Measurements from ENCODE around the gene SHBG. TPM values are rescaled to one million over a fixed set of nuclear protein-coding genes. Genes with fewer than 3 reads are reported as not detected.

The SHBG gene
- total and polyA plus RNA-seq, 2 of the 8 experiments (the other 6 are each of a cell fraction or from before 2014, with no cell fraction given): 1.1 to 1.2 TPM

DNA sequence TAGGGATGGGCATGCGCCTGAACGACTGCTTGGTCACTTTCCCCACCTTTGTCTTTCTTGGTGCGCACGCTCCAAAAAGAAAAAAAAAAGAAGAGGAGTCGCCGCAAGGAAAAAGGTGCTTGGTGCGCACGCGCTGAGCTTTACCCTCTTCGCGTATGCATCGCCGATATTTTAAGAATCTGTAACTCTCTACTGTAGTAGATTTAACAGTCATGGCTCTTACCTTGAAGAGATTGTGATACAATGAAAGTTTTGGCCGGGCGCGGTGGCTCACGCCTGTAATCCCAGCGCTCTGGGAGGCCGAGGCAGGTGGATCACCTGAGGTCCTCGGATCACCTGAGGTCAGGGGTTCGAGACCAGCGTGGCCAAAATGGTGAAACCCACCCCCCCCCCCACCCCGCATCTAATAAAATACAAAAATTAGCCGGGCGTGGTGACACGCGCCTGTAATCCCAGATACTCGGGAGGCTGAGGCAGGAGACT lies 14.6 kb upstream of the SHBG start (continued):
- 0 out of 2 replicates have a peak, but pooled peaks have one; percentile 74 for TF ChIP-seq SP4 (IDR thresholded peaks at IDR 0.05; ENCODE audit: low read length)
